ENCODE data around the gene TNFAIP8L3.

Gene TNFAIP8L3

GRCh38 chr15:51089699-51090453 is 4.8 kb downstream of the TNFAIP8L3 start:
- DNase-seq (ENCODE audit: low read depth in 2 of 2) = no peak

- no peak for DNase-seq (ENCODE audit: low read depth in 2 of 2)
Observed at GRCh38 chr15:51089041-51089440, 5.7 kb downstream of the TNFAIP8L3 start.

- no peak for DNase-seq (ENCODE audit: low read depth in 2 of 2)
Observed at GRCh38 chr15:51088585-51088984, 6.1 kb downstream of the TNFAIP8L3 start.

GRCh38 chr15:51087513-51087912 is 7.2 kb downstream of the TNFAIP8L3 start:
- DNase-seq (ENCODE audit: low read depth in 2 of 2) = no peak

- DNase-seq (ENCODE audit: low read depth in 2 of 2) = no peak
Observed at GRCh38 chr15:51086409-51086808, 8.3 kb downstream of the TNFAIP8L3 start.

GRCh38 chr15:51085764-51086163 is 8.9 kb downstream of the TNFAIP8L3 start:
- no peak for DNase-seq (ENCODE audit: low read depth in 2 of 2)

GRCh38 chr15:51083641-51084166 is 11.0 kb downstream of the TNFAIP8L3 start:
- no peak for DNase-seq (ENCODE audit: low read depth in 2 of 2)

- DNase-seq (ENCODE audit: low read depth in 2 of 2) = no peak
Observed at GRCh38 chr15:51082246-51082645, 12.5 kb downstream of the TNFAIP8L3 start.

GRCh38 chr15:51080286-51080685 is 14.4 kb downstream of the TNFAIP8L3 start:
- DNase-seq (ENCODE audit: low read depth in 2 of 2) = no peak

GRCh38 chr15:51079226-51079625 is 15.5 kb downstream of the TNFAIP8L3 start:
- DNase-seq (ENCODE audit: low read depth in 2 of 2) = no peak

GRCh38 chr15:51077221-51078153 is 17.2 kb downstream of the TNFAIP8L3 start:
- DNase-seq (ENCODE audit: low read depth in 2 of 2) = peak; percentile 35 to 61

GRCh38 chr15:51076524-51077220 is 18.0 kb downstream of the TNFAIP8L3 start:
- no peak for DNase-seq (ENCODE audit: low read depth in 2 of 2)

- DNase-seq (ENCODE audit: low read depth in 2 of 2) = peak in 1 of 2 donors; percentile 23
Observed at GRCh38 chr15:51075826-51076523, 18.7 kb downstream of the TNFAIP8L3 start.

GRCh38 chr15:51075364-51075763 is 19.3 kb downstream of the TNFAIP8L3 start:
- DNase-seq (ENCODE audit: low read depth in 2 of 2) = no peak

- DNase-seq (ENCODE audit: low read depth in 2 of 2) = no peak
Observed at GRCh38 chr15:51074926-51075325, 19.8 kb downstream of the TNFAIP8L3 start.

- DNase-seq (ENCODE audit: low read depth in 2 of 2) = no peak
Observed at GRCh38 chr15:51071578-51071977, 23.1 kb downstream of the TNFAIP8L3 start.

GRCh38 chr15:51069983-51070382 is 24.7 kb downstream of the TNFAIP8L3 start:
- no peak for DNase-seq (ENCODE audit: low read depth in 2 of 2)

- no peak for DNase-seq (ENCODE audit: low read depth in 2 of 2)
Observed at GRCh38 chr15:51067510-51067909, 27.2 kb downstream of the TNFAIP8L3 start.

GRCh38 chr15:51065781-51066180 is 28.9 kb downstream of the TNFAIP8L3 start:
- no peak for DNase-seq (ENCODE audit: low read depth in 2 of 2)

GRCh38 chr15:51065261-51065660 is 29.4 kb downstream of the TNFAIP8L3 start:
- no peak for DNase-seq (ENCODE audit: low read depth in 2 of 2)

- no peak for DNase-seq (ENCODE audit: low read depth in 2 of 2)
Observed at GRCh38 chr15:51062736-51063135, 32.0 kb downstream of the TNFAIP8L3 start.
